IMR-90 (cell line): ENCODE measurements around the gene VAMP8.

Experiments
- MXI1 ChIP-seq: IDR thresholded peaks from 2 replicates; pipeline ENCODE4 v1.6.1; 2012; ENCODE audit warnings: low read depth, mild to moderate bottlenecking, low read length, moderate library complexity, borderline replicate concordance
- POLR2A ChIP-seq: IDR thresholded peaks from 2 replicates; pipeline ENCODE4 v1.6.1; 2012; ENCODE audit warnings: mild to moderate bottlenecking, low read depth, low read length
- SMC3 ChIP-seq: fragments of 150-350 bp; IDR thresholded peaks from 2 replicates; pipeline ENCODE4 v1.6.1; 2016; ENCODE audit warnings: low read depth, mild to moderate bottlenecking, antibody characterized with exemption, low read length, moderate library complexity
- USF2 ChIP-seq: fragments of 150-350 bp; IDR thresholded peaks from 2 replicates; pipeline ENCODE4 v1.6.1; 2017; ENCODE audit warnings: mild to moderate bottlenecking, antibody characterized with exemption, low read length, low read depth
- TF ChIP-seq, protein P1 (sequence below): conservative IDR thresholded peaks from 2 replicates; pipeline ENCODE4 v1.5.1; 2012; ENCODE audit warnings: mild to moderate bottlenecking, low read depth, low read length, improper control_type of control experiment

DNA sequence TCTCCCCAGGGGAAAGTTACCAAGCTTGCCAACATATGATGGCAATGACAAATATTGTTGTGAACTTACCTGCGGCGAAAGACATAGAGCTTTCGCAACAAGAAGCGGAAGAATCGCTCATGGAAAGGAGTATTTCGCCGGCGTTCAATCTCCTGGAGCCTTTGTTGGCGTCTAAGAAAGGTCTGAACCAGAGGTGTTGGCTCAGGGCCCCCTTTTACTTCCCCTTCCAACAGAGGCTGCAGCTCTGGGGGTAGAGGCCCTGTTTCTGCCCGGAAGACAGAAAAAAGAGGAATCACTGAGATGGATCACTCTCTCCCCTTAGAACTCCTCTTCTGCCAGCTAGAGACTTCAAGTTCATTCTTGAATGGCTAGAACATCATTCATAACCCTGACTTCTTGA lies 26.9 kb upstream of the VAMP8 start:
- TF ChIP-seq SMC3 (no peak), POLR2A (no peak), MXI1 (no peak), USF2 (no peak)
- TF ChIP-seq, protein P1, sequence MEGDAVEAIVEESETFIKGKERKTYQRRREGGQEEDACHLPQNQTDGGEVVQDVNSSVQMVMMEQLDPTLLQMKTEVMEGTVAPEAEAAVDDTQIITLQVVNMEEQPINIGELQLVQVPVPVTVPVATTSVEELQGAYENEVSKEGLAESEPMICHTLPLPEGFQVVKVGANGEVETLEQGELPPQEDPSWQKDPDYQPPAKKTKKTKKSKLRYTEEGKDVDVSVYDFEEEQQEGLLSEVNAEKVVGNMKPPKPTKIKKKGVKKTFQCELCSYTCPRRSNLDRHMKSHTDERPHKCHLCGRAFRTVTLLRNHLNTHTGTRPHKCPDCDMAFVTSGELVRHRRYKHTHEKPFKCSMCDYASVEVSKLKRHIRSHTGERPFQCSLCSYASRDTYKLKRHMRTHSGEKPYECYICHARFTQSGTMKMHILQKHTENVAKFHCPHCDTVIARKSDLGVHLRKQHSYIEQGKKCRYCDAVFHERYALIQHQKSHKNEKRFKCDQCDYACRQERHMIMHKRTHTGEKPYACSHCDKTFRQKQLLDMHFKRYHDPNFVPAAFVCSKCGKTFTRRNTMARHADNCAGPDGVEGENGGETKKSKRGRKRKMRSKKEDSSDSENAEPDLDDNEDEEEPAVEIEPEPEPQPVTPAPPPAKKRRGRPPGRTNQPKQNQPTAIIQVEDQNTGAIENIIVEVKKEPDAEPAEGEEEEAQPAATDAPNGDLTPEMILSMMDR: no peak
